HG02588 (cell line): Measurements from ENCODE around the gene EML3.
"Not testable (repeated sequence)": the region's sequence is repeated elsewhere in the genome, so short reads cannot be mapped to it uniquely, and the experiment has no call there.

Source experiments
- ATAC-seq: cut with Tn5 transposase; IDR thresholded peaks from one replicate; pipeline ENCODE4 v1.9.1; 2021; ENCODE audit warnings: mild to moderate bottlenecking, moderate library complexity; ENCODE audit not compliant: unreplicated experiment

The EML3 gene, protein sequence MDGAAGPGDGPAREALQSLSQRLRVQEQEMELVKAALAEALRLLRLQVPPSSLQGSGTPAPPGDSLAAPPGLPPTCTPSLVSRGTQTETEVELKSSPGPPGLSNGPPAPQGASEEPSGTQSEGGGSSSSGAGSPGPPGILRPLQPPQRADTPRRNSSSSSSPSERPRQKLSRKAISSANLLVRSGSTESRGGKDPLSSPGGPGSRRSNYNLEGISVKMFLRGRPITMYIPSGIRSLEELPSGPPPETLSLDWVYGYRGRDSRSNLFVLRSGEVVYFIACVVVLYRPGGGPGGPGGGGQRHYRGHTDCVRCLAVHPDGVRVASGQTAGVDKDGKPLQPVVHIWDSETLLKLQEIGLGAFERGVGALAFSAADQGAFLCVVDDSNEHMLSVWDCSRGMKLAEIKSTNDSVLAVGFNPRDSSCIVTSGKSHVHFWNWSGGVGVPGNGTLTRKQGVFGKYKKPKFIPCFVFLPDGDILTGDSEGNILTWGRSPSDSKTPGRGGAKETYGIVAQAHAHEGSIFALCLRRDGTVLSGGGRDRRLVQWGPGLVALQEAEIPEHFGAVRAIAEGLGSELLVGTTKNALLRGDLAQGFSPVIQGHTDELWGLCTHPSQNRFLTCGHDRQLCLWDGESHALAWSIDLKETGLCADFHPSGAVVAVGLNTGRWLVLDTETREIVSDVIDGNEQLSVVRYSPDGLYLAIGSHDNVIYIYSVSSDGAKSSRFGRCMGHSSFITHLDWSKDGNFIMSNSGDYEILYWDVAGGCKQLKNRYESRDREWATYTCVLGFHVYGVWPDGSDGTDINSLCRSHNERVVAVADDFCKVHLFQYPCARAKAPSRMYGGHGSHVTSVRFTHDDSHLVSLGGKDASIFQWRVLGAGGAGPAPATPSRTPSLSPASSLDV

DNA sequence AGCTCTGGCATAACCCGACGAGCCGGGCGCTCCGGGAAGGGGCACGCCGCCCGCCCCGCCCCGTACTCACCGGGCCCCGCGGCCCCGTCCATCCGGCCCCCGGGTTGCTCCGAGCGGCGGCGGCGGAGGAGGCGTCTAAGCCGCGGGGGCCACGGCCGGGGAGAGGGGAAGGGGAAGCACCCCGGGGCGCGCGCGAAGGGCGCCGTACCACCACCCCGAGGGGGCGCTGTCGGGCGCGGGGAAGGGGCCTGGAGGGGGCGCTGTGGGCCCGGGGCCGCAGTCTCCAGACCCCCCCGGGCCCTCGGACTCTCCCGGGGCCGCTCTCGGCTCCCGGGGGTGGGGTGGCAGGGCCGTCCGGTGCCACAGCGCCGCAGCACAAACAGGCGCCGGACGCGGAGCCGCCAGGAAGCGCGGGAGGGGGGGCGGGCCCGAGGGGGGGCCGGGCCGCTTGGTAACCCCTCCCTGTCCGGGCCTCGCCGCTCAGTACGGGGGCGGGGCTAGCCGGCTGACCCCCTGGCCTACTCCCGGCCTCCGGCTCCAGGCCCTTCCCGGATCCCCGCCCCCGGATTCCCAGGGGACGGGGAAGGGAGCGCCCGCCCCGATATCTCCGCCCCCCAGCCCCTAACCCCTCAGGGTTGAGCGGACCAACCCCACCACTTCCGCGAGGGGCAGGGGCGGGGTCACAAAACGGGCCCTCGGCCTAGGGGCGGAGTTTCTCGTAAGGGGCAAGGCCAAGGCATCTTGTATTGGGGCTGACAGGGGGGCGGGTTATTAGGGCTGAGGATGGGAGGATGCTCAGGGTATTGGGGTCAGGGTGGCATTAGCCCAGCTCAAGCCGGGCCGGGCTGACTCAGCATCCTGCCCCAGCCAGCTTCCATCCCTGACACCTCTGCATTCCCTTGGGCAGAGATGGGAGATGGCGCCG lies at the start of gene EML3, which contains the start of gene ROM1:
TSS of gene EML3 (minus strand) at position 410 of the 925 bp plus-strand sequence. CDS start at position 92, 318 bp downstream.
TSS of gene ROM1 (plus strand) at position 892 of the 925 bp plus-strand sequence. CDS start at position 917, 25 bp downstream.
- ATAC-seq = peak; percentile 64

GRCh38 chr11:62656796-62657429 lies 44.3 kb upstream of the EML3 start:
- no peak for ATAC-seq

DNA sequence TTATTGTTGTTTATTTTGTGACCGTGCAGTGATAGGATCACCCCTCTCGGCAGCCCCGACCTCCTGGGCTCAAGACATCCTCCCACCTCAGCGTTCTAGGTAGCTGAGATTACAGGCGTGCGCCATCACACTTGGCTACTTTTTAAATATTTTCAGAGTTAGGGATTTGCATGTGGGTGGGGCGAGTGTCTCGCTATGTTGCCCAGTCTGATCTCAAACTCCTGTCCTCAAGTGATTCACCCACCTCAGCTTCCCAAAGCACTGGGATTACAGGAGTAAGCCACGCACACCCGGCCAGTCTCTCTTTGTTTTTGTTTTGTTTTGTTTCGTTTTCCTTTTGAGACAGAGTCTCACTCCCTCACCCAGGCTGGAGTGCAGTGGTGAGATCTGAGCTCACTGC lies 41.7 kb upstream of the EML3 start:
- no peak for ATAC-seq

- no peak for ATAC-seq
These were observed 39.8 kb upstream of the EML3 start for GRCh38 chr11:62652161-62653006.

- ATAC-seq = not testable (repeated sequence)
These were observed 37.7 kb upstream of the EML3 start for GRCh38 chr11:62650283-62650682.

- ATAC-seq = no peak
These were observed 36.9 kb upstream of the EML3 start for GRCh38 chr11:62649486-62649885.

GRCh38 chr11:62648967-62649364 lies 36.4 kb upstream of the EML3 start:
- ATAC-seq = no peak

GRCh38 chr11:62648185-62648966 lies 35.8 kb upstream of the EML3 start:
- ATAC-seq = no peak

DNA sequence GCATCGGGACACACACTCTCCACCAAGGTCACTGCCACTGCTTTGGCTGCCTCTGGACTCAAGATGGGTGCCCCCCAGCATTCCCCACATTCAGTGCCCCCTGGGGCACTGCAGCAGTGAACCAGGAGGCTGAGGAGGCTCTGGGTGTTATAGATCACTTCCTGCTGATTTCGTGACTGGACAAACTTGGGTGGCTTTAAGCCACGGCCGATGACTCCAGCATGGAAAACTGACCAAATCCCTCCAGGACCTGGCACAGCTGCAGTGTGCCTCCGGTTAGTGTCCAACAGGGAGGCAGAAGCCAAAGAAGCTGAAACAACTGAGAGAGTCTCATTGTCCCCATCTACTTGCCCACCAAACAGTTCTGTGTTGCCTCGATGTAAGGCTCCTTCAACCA lies 35.0 kb upstream of the EML3 start:
- ATAC-seq = no peak

- no peak for ATAC-seq
These were observed 34.4 kb upstream of the EML3 start for GRCh38 chr11:62646825-62647608.

DNA sequence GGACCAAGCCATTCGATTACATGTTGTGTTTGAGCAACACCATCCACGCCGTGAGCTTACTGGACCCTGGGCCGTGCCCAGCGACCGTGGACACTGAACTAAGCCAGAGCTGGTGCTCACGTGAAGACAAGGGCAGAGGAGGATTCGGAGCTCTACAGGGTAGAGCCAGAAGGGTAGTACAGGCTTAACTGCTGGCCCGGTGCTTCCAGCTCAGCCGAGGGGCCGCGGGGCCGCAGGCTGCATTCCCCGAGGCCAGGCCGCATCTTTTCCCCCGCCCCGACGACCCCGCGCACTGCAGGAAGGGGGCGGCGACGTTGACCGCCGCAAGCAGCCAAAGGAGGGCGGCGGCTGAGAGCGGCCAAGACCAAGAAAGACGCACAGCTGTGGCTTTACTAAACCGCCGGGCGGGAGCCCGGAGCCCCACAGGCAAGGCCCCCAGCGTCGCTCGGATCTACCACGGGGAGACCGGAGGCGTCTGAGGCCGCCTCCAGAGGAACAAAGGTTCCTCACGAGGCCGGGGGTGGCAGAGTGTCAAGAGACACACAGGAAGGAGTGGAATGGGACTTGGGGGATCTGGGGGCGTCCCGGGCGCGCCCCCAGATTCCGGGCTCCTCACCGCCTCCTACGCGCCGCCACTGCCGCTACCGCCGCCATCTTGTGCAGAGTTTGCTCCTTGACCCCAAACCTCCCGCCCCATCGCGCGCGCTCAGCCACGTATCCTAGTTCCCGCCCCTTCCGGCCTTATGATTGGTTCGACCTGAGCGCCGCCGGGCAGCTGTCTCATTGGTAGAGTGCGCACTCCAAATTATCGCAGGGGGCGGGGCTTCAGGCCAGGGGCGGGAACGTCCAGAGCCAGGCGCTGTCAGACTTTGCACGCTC lies 33.6 kb upstream of the EML3 start, which contains the start of gene GANAB:
TSS of gene GANAB (minus strand) at position 668 of the 879 bp plus-strand sequence. CDS start at position 654, 14 bp downstream.
- peak; percentile 83 for ATAC-seq

- ATAC-seq = no peak
These were observed 33.0 kb upstream of the EML3 start for GRCh38 chr11:62645671-62645945.

GRCh38 chr11:62644220-62644619 lies 31.6 kb upstream of the EML3 start:
- ATAC-seq = no peak

GRCh38 chr11:62632492-62632891 lies 19.9 kb upstream of the EML3 start:
- no peak for ATAC-seq

GRCh38 chr11:62627713-62628112 lies 15.1 kb upstream of the EML3 start:
- ATAC-seq = no peak

- no peak for ATAC-seq
These were observed 10.0 kb upstream of the EML3 start for GRCh38 chr11:62622476-62623089.
